Measurements from ENCODE around the gene ABR.
A peak's percentile ranks its signal among the peaks of the same experiment; 100 is the strongest.

The ABR gene

GRCh38 chr17:1168533-1169220 is 11.1 kb downstream of the ABR start:
- TF ChIP-seq CTCF (IDR thresholded peaks at IDR 0.05; ENCODE audit: extremely low read depth, insufficient read depth, missing control alignments) = no peak
- DNase-seq (ENCODE audit: low spot score) = no peak
- in situ Hi-C loops (cut with MboI; ENCODE audit: low pct_unique_long_range_greater_than_20kb, low sequenced_read_pairs, unreplicated experiment) = no loop called here

GRCh38 chr17:1166276-1166675 is 13.5 kb downstream of the ABR start:
- in situ Hi-C loops (cut with MboI; ENCODE audit: low pct_unique_long_range_greater_than_20kb, low sequenced_read_pairs, unreplicated experiment) = no loop called here
- no peak for DNase-seq (ENCODE audit: low spot score)
- TF ChIP-seq CTCF (IDR thresholded peaks at IDR 0.05; ENCODE audit: extremely low read depth, insufficient read depth, missing control alignments) = no peak

GRCh38 chr17:1165836-1166235 is 13.9 kb downstream of the ABR start:
- no peak for DNase-seq (ENCODE audit: low spot score)
- in situ Hi-C loops (cut with MboI; ENCODE audit: low pct_unique_long_range_greater_than_20kb, low sequenced_read_pairs, unreplicated experiment) = no loop called here
- no peak for TF ChIP-seq CTCF (IDR thresholded peaks at IDR 0.05; ENCODE audit: extremely low read depth, insufficient read depth, missing control alignments)

GRCh38 chr17:1164935-1165556 is 14.7 kb downstream of the ABR start:
- peak; percentile 72 for DNase-seq (ENCODE audit: low spot score)
- in situ Hi-C loops (cut with MboI; ENCODE audit: low pct_unique_long_range_greater_than_20kb, low sequenced_read_pairs, unreplicated experiment) = no loop called here
- TF ChIP-seq CTCF (IDR thresholded peaks at IDR 0.05; ENCODE audit: extremely low read depth, insufficient read depth, missing control alignments) = peak; percentile 21

GRCh38 chr17:1162116-1162855 is 17.5 kb downstream of the ABR start:
- in situ Hi-C loops (cut with MboI; ENCODE audit: low pct_unique_long_range_greater_than_20kb, low sequenced_read_pairs, unreplicated experiment) = no loop called here
- TF ChIP-seq CTCF (IDR thresholded peaks at IDR 0.05; ENCODE audit: extremely low read depth, insufficient read depth, missing control alignments) = no peak
- DNase-seq (ENCODE audit: low spot score) = no peak

- no peak for TF ChIP-seq CTCF (IDR thresholded peaks at IDR 0.05; ENCODE audit: extremely low read depth, insufficient read depth, missing control alignments)
- DNase-seq (ENCODE audit: low spot score) = no peak
- in situ Hi-C loops (cut with MboI; ENCODE audit: low pct_unique_long_range_greater_than_20kb, low sequenced_read_pairs, unreplicated experiment) = no loop called here
Observed at GRCh38 chr17:1160591-1161390, 19.0 kb downstream of the ABR start.

Measured in GM13977 (cell line).